ENCODE data around the gene PFDN6. TPM values are rescaled to one million over a fixed set of nuclear protein-coding genes. Genes with fewer than 3 reads are reported as not detected.

The PFDN6 gene
- total RNA-seq, 2 donors from 2014 or later: 36.5 to 77.0 TPM

DNA sequence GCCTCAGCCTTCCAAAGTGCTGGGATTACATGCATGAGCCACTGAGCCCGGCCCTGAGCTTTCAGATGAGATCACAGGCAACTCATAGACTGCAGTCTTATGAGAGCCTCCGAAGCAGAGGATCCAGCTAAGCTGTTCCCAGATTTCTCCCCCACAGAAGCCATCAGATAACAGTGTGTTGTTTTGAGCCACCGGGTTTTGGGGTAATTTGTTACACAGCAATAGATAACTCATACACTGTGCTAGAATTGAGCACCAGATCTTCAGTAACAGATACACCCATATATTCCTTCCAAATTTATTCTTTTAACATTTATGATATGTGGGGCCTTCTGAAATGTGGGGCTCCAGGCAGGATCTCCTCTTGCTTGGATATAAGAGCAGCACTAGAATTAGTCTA lies 47.1 kb downstream of the PFDN6 start:
- no peaks in the 10 kb centered on the region for H3K36me3 ChIP-seq
- H3K4me1 ChIP-seq: no peaks in the 10 kb centered on the region
- H3K27me3 ChIP-seq: no peaks in the 10 kb centered on the region
- H3K9me3 ChIP-seq: no peaks in the 10 kb centered on the region
- no peak for DNase-seq
- H3K9ac ChIP-seq (ENCODE audit: low read depth in 2 of 2, low read length in 2 of 2): no peak overlapping the region
- H3K27ac ChIP-seq: no peak overlapping the region
- H3K4me3 ChIP-seq: no peak overlapping the region
- intact Hi-C loops (cut with DNase I): no loop called here
- TF ChIP-seq, protein P1, sequence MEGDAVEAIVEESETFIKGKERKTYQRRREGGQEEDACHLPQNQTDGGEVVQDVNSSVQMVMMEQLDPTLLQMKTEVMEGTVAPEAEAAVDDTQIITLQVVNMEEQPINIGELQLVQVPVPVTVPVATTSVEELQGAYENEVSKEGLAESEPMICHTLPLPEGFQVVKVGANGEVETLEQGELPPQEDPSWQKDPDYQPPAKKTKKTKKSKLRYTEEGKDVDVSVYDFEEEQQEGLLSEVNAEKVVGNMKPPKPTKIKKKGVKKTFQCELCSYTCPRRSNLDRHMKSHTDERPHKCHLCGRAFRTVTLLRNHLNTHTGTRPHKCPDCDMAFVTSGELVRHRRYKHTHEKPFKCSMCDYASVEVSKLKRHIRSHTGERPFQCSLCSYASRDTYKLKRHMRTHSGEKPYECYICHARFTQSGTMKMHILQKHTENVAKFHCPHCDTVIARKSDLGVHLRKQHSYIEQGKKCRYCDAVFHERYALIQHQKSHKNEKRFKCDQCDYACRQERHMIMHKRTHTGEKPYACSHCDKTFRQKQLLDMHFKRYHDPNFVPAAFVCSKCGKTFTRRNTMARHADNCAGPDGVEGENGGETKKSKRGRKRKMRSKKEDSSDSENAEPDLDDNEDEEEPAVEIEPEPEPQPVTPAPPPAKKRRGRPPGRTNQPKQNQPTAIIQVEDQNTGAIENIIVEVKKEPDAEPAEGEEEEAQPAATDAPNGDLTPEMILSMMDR (IDR thresholded peaks at IDR 0.05): no peak

DNA sequence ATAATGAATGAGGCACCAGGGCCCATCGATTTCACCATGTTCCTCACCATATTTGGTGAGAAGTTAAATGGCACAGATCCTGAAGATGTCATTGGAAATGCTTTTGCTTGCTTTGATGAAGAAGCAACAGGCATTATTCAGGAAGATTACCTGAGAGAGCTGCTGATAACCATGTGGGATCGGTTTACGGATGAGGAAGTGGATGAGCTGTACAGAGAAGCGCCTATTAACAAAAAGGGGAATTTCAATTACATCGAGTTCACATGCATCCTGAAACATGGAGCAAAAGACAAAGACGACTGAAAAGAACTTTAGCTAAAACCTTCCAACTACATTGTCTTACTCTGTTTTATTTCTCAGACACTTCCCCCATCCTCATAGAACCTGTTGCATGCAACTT lies 49.8 kb downstream of the PFDN6 start:
- intact Hi-C loops (cut with DNase I): no loop called here
- Histone ChIP-seq H3K4me1 (no peaks in the 10 kb centered on the region), H3K27ac (no peak overlapping the region), H3K9me3 (no peaks in the 10 kb centered on the region), H3K9ac (ENCODE audit: low read depth in 2 of 2, low read length in 2 of 2) (no peak overlapping the region), H3K27me3 (no peaks in the 10 kb centered on the region), H3K36me3 (no peaks in the 10 kb centered on the region), H3K4me3 (no peak overlapping the region)
- DNase-seq: no peak
- TF ChIP-seq, protein P1 (IDR thresholded peaks at IDR 0.05): no peak

Small RNA genes within 50 kb of the gene (microRNA-seq; reads per million reads assigned to microRNA genes)
- not detected for gene MIR6834
- not detected for gene MIR6873

Other genes with a start within 250 kb of the PFDN6 start
- 10 to 100 TPM; 18.7 to 58.7 TPM for gene HLA-DPA1, start 216.0 kb upstream of the PFDN6 start, total RNA-seq
- gene HLA-DPB1, start 213.6 kb upstream of the PFDN6 start, total RNA-seq: 10 to 100 TPM; 21.3 to 53.5 TPM
- gene COL11A2, start 97.1 kb upstream of the PFDN6 start, total RNA-seq: under 1 TPM; 0.13 to 0.44 TPM
- gene RXRB, start 88.9 kb upstream of the PFDN6 start, total RNA-seq: 10 to 100 TPM; 33.4 to 36.3 TPM
- gene SLC39A7, start 88.7 kb upstream of the PFDN6 start, total RNA-seq: 100 to 1,000 TPM; 170 to 212 TPM
- gene HSD17B8, start 84.9 kb upstream of the PFDN6 start, total RNA-seq: 10 to 100 TPM; 13.0 to 23.7 TPM
- gene RING1, start 81.1 kb upstream of the PFDN6 start, total RNA-seq: 10 to 100 TPM; 24.8 to 30.9 TPM
- 10 to 100 TPM; 48.4 to 73.2 TPM for gene VPS52, start 17.7 kb upstream of the PFDN6 start, total RNA-seq
- 1,000 to 10,000 TPM; 1,996 to 2,041 TPM for gene RPS18, start 17.5 kb upstream of the PFDN6 start, total RNA-seq
- gene B3GALT4, start 12.5 kb upstream of the PFDN6 start, total RNA-seq: 10 to 100 TPM; 22.0 to 26.4 TPM
- gene WDR46, start 362 bp upstream of the PFDN6 start, total RNA-seq: 10 to 100 TPM; 25.7 to 51.7 TPM
- 10 to 100 TPM; 29.9 to 34.7 TPM for gene RGL2, start 9.3 kb downstream of the PFDN6 start, total RNA-seq
- gene TAPBP, start 24.5 kb downstream of the PFDN6 start, total RNA-seq: 100 to 1,000 TPM; 204 to 235 TPM
- 10 to 100 TPM; 12.4 to 16.9 TPM for gene ZBTB22, start 28.1 kb downstream of the PFDN6 start, total RNA-seq
- 10 to 100 TPM; 38.7 to 46.7 TPM for gene DAXX, start 33.4 kb downstream of the PFDN6 start, total RNA-seq
- gene KIFC1, start 102.2 kb downstream of the PFDN6 start, total RNA-seq: 10 to 100 TPM; 15.8 to 74.6 TPM
- gene PHF1, start 121.4 kb downstream of the PFDN6 start, total RNA-seq: 10 to 100 TPM; 21.9 to 39.5 TPM
- 100 to 1,000 TPM; 145 to 172 TPM for gene CUTA, start 128.5 kb downstream of the PFDN6 start, total RNA-seq
- gene SYNGAP1, start 130.5 kb downstream of the PFDN6 start, total RNA-seq: 10 to 100 TPM in 1 of 2 donors, 1 to 10 TPM in 1; 5.3 to 10.4 TPM
- gene ZBTB9, start 165.0 kb downstream of the PFDN6 start, total RNA-seq: 1 to 10 TPM; 4.8 to 8.1 TPM

Measured in colonic mucosa (tissue), 4 donors.